GM19193 (cell line): ENCODE measurements around the gene TENT5A.

Source experiments
- POLR2A ChIP-seq: IDR thresholded peaks from 4 replicates; pipeline ENCODE4 v1.6.1; 2011; ENCODE audit not compliant: insufficient read depth, insufficient read length; ENCODE audit errors: extremely low read depth

The TENT5A gene

DNA sequence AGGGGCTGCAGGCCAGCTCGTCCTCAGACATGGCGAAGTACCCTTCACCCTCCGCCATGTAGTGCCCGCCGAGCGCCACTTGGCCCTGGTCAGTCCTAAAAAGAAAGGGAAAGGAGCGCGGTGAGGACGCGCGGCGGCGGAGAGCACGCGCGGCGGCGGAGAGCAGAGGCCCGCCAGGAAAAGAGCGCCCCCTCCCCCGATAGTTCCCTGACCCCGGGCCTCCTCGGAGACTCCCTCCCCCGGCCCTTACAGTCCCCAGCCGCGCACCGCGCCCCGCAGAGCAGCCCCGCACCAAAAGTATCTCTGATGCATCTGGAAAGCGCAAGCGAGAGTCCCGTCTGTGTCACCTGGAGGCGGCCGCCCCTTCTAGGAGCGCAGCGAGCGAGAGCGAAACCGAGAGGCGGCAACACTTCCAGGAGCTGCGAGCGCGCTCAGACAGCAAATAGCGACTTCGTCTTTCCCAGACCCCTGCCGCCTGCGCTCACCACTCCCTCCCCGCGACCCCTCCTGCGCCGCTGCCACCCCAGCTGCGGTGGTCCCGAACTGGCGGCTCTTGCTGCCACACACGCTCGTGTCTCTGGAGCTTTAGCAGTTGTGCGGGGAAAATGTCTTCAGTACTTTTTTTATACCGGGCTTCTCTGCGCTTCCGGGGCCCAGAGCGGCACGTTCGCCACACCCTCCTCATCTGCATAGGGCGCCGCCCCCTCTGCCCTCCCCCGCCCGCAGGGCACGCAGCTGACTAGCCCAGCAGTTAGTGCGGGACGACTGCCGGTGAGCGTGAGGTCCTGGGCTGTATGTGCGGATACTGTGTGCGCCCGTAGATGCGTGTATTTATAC lies at the start of gene TENT5A:
Gene TENT5A, minus strand, starts transcription at position 598 of the 837 bp plus-strand sequence. Its CDS starts 540 bp downstream, at position 58.
- TF ChIP-seq POLR2A = peak; percentile 74

DNA sequence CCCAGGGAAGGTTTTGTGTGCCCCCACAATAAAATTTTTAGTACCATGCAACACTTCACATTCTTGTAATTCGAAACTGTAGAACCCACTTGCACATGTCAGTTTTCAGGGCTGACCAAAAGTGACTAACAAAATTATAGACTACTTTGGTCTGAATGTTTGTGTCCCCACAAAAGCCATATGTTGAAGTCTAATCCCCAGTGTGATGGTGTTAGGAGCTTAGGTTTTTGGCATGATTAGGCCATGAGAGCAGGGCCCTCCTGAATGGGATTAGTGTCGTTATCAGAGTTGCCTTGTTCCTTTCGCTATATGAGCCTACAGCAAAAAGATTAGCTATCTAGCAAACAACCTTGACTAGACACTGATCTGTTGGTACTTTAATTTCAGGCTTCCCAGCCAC lies 49.0 kb upstream of the TENT5A start:
- no peak for TF ChIP-seq POLR2A

DNA sequence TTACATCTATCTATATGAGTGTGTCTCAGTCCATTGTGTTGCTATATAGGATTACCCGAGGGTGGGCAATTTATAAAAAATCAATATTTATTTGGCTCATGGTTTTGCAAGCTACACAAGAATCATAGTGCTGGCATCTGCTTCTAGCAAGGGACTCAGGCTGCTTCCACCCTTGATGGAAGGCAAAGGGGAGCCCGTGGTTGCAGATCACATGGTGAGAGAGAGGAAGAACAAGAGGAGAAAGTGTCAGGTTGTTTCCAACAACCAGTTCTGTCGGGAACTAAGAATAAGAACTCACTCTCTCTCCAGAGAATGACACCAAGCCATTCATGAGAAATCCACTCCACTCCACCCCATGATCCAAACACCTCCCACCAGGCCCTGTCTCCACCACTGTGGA lies 48.2 kb upstream of the TENT5A start:
- TF ChIP-seq POLR2A = no peak

DNA sequence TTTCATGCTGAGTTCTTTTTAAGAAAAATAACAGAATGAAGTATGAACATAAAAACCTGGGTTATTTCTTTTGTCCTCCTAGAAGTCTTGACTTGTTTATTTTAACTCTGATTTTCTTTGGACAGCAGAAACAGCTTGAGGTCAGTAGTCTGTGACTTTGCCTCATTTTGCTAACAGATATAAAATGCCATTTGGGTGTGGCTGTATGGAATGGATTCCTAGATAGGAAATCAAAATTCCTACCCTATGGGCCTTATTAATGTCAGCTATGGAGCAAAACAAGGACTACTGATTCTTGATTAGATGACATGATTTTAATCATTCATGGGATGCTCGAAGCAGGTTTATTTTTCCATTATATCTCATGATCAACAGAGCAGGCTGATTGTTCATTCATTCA lies 46.8 kb upstream of the TENT5A start:
- no peak for TF ChIP-seq POLR2A

DNA sequence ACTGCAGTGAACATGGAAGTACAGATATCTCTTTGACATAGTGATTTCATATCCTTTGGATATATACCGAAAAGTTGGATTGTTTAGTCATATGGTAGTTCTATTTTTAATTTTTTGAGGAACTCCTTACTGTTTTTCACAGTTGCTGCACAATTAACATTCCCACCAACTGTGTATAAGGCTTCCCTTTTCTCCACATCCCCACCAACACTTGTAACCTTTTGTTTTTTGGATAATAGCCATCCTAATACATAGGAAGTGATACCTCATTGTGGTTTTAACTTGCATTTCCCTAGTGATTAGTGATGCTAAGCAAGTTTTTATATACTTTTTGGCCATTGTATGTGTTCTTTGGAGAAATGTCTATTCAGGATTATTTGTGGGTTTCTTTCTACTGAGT lies 45.1 kb upstream of the TENT5A start:
- TF ChIP-seq POLR2A = no peak

DNA sequence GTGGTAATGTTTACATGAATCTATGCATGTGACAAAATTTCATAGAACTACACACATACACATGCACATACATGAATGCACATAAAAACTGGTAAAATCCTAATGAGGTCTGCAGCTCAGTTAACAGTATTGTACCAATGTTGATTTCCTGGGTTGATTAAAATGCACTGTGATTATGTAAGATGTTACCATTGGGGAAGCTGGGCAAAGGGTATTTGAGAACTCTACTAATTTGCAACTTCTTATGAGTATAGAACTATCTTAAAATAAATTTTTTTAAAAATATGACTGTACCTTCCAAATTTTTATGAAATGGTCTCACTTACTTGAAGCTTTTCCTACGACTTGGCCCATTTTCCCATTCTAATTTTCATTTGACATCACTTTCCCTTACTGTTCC lies 43.4 kb upstream of the TENT5A start:
- no peak for TF ChIP-seq POLR2A

DNA sequence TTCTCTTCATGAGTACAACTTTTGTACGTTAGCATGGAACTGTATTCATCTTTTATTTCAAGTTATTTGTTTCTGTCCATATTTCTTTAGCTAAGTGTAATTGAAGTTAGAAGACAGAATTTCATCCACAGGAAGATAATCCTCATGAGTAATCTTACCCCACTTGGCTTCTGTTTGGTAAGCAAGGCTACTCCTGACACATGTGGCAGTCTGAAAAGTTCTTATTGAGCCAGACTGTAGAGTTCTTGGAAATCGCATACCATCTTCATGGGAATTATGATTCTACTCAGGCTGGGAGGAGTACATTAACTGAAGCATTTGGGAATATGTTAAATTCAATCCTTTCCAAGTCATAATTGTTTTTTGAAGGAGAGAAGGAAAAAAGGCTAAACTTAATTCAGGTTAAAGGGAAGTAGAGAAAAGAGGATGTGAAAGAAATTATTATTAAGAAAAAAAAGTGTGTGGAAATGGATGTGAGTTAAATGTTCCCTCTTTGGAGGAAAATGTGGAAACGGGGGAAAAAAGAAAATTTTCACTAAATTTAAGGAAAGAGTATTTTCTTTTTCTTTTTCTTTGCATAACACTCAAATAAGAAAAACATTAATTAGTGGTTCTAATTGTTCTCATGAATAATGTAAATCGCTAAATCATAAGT lies 41.5 kb upstream of the TENT5A start:
- TF ChIP-seq POLR2A = no peak

DNA sequence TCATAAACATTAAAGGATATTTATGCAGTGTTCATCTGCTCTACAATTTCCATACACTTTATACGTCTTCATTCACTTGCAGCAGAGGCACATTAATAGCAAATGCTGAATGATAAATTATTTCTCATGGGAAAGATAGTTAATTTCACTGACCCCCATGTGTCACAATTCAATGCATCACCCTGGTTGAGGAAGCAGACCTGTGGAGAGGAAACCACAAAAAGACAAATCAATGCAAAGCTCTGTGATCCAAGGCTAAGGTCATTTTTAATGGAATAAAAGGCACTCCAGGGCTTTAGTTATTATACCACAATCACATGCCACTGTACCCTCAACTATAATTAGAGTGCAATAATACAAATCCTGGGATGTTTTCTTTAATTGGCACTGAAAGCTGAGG lies 40.3 kb upstream of the TENT5A start:
- TF ChIP-seq POLR2A = no peak

DNA sequence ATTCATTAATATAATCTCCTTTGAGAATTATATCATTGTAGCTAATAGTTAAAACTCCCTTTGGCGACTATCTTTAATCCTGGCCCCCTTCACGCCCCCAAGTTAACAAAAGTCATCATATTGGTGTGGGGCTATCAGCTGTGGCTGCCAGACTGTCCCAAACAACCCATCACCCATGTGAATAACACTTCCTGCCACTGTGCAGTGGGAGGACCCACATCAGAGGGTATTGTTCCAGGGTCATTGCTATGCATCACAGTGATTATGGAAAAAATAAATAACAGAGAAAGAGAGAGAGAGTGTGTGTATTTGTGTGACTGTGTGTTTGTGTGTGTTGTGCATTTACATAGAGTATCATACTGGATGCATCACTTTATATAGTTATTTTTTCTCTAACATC lies 39.3 kb upstream of the TENT5A start:
- no peak for TF ChIP-seq POLR2A

DNA sequence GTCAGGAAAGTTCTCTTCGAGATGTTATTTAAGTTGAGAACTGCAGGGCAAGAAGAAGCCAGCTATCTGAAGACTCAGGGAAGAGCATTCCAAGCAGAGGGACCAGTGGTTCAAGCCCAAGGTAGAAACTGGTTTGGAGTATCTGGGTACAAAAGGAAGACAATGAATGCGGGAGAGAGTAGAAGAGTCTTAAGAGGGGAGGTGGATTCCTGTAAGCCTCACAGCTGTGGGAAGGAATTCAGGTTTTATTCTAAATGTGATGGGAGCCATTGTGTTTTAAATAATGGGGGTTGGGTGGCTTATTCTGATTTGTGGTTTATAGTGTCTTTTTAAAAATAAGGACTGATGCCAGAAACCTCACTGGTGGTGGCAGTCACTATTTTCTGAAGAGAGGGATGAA lies 37.6 kb upstream of the TENT5A start:
- no peak for TF ChIP-seq POLR2A

DNA sequence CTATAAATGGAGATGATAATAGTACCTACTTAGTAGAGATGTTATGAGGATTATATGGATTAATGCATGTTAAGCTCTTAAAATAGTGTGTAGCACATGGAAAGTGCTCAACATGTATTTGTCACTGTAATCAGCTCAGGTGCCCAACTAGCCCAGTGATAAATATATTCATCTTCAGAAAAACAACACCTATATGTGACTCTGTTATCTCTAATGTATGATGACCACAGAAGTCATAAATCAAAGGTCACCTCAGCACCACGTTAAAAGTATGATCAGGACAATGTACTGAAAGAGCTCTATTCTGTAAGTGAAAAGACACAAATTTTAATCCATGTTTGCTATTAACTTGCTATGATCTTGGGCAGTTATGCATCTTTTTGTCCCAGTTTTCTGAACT lies 36.8 kb upstream of the TENT5A start:
- no peak for TF ChIP-seq POLR2A

DNA sequence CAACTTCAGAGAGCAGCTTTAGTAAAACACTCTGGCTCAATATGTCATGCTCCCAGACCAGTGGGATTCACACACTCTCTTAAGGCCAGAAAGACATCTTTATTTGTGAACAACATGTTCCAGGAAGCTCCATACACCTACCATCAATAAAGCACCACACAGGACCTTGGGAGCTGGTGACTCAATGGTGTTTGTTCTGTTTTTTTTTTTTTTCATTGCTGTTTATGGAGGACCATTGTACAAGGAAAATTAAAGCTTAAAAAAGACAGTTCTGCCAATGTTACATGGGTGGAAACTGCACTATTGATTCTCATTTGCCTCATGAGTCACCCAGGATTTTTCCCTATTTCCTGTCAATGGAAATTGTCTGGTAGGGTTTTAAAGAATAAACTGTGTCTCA lies 36.3 kb upstream of the TENT5A start:
- no peak for TF ChIP-seq POLR2A

DNA sequence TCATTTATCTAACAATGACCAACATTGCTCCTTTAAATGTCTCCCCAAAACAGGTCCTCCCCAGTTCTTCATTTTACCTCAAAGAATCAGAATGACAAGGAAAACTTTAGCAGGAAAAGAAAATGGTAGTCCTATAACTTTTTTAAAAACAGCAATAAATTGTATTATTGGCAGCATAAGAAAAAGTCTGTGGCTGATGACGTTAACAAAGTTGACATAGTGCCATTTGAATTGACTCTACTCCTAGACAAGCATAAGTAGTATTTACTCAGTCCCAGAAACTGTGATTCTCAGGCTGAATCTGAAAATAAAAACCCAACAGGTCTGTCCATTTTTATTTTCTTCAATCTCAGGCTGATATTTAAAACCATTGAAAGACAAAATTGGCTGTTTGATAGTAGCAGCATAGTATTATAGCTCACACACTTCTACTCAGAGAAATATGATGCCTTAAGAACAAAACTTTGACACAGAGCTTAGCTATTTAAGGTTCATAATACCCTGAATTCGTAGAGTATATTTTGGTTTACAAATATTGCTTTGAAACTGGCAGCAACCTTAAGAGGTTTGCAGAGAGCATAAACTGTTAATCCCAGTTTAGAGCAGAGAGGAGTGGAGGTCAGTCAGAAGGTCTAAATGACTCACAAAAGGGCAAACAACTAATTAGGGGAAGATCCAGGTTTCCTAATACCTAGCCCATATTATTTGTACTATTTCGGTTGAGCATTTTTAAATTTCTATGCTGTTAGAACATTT lies 35.0 kb upstream of the TENT5A start:
- TF ChIP-seq POLR2A = no peak

DNA sequence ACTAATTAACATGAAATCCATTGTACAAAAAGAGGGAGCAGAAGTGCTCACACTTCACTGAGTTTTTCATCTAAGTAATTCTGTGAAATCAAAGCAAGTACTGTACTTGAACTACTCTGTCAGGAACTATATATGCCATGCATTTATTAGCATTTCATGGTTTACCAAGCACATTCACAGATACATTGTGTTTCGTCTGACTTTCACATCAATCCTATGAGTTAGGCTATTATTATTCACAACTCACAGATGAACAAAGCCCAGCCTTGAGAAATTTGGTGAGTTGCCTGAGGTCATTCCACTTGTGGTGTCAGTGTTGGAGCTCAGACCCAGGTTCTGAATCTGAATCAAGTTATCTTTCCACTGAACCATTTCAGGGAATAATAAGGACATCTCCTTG lies 33.7 kb upstream of the TENT5A start:
- TF ChIP-seq POLR2A = no peak

DNA sequence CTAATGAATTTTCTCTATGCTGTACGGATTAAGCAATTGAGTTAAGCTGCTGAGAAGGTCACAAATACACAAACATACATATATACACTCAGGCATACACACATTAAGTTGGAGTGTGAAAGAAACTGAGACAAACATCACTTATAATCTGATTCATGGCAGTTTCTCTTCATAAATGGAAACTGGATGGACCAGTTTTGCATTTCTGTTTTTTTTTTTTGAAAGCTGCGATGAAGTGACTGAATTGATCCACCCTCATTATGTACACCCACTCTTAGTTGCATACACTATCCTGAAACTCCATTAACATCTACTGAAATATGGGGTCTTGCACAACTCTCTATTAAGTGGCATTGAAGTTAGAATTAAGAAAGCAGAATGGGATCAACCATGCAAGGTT lies 32.9 kb upstream of the TENT5A start:
- no peak for TF ChIP-seq POLR2A
